NCI-H2107 treated with DMSO at 0.1 percent for 48 hours (cell line): Measurements from ENCODE around the gene RTKN2.
"Not testable (repeated sequence)": the region's sequence is repeated elsewhere in the genome, so short reads cannot be mapped to it uniquely, and the experiment has no call there.

Experiments used
- DNase-seq: peaks from one replicate; lab custom pipeline; 2025; ENCODE audit not compliant: unreplicated experiment; lab: John Stamatoyannopoulos, UW

The RTKN2 gene, protein sequence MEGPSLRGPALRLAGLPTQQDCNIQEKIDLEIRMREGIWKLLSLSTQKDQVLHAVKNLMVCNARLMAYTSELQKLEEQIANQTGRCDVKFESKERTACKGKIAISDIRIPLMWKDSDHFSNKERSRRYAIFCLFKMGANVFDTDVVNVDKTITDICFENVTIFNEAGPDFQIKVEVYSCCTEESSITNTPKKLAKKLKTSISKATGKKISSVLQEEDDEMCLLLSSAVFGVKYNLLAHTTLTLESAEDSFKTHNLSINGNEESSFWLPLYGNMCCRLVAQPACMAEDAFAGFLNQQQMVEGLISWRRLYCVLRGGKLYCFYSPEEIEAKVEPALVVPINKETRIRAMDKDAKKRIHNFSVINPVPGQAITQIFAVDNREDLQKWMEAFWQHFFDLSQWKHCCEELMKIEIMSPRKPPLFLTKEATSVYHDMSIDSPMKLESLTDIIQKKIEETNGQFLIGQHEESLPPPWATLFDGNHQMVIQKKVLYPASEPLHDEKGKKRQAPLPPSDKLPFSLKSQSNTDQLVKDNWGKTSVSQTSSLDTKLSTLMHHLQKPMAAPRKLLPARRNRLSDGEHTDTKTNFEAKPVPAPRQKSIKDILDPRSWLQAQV

DNA sequence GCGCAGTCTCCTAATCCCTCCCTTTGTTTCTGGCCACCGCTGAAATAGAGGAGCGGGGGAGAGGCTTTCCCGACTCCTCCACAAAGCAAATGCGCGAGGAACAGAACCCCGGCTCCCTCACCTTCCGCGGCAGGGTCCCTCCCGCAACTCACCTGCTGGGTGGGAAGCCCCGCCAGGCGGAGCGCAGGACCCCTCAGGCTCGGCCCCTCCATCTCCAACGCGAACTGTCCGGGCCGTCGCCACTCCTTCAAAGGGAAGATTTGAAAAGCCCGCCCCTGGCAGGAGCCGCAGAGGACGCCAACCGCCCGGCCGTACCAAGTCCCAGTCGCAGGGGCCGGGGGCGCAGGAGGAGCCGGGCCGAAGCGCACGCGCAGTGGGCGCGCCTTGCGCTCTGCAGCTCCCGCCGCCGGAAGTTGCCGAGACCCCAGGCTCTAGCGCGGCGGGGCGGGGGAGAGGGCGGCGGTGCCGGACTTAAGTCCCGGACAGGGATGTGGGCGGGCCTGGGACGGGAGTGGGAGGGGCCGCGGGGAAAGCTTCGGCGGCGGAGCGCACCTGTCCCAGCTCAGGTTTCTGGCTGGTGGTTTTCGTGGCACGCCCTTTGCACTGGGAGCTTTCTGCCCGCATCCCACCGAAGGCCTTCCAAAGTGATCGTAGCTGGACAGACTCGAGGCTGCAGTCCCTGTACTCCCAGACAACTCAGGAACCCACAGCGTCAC lies at the start of gene RTKN2:
TSS of gene RTKN2 (minus strand) at position 446 of the 716 bp plus-strand sequence. CDS start at position 212, 234 bp downstream.
- DNase-seq = peak; percentile 71

DNA sequence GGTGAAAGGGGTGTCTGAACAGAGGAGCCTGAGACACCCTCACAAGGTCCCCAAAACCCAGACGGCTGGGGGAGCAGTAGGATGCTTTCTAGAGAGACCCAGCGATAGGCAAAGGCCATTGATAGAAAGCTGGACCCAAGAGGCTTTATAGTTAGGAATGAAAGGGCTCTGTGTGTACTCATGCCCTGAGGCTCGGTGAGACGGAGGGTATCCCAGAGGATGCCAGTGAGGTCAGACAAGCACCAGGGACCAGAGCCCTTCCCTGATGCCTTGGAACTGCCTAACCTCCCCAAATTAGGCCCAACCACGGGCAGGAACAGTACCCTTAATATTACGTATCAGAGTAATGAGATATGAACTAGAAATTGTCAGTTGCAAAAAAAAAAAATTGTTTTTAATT lies 48.6 kb upstream of the RTKN2 start:
- DNase-seq = no peak

- no peak for DNase-seq
These were observed 40.6 kb upstream of the RTKN2 start for GRCh38 chr10:62309254-62309653.

DNA sequence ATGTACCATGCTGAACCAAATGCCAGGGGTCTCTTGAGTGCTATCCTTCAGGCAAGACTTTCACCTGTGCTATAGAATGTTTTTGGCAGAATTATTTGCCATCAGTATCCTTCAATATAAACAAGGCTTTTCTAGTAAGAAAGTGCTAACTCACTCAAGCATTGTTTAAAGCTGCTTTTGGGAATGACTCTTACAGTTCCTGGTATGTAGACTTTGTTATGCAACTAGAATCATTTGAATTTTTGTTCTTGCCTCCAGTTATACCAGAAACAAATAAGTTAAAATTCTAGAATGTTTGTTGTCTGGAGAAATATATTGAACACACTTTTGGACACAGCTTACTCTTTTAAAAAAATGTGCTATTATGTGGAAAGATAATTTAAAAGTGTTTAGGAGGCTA lies 39.5 kb upstream of the RTKN2 start:
- no peak for DNase-seq

- no peak for DNase-seq
These were observed 39.0 kb upstream of the RTKN2 start for GRCh38 chr10:62307635-62308034.

GRCh38 chr10:62306663-62307062 lies 38.0 kb upstream of the RTKN2 start:
- DNase-seq = no peak

GRCh38 chr10:62305813-62306212 lies 37.2 kb upstream of the RTKN2 start:
- DNase-seq = no peak

GRCh38 chr10:62303922-62304321 lies 35.3 kb upstream of the RTKN2 start:
- no peak for DNase-seq

GRCh38 chr10:62302760-62303159 lies 34.1 kb upstream of the RTKN2 start:
- DNase-seq = no peak

DNA sequence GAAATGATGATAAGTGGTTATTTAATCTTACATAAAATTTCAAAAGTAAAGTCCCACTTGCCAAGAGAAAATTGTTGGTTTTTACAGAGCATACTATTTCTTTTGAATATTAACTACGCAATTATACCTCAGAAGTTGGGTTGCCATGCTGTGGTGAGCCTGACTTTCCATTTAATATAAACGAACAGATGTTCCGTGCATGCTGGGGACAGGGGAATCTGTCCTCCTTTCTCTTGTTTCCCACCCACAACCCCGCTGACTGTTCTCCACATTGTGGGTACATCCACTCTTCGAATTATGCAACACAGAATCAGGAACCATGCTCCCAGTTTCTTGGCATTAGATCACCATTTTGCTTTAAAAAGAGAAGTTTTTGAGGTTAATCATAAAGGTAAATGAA lies 29.2 kb upstream of the RTKN2 start:
- no peak for DNase-seq

- no peak for DNase-seq
These were observed 15.6 kb upstream of the RTKN2 start for GRCh38 chr10:62284221-62284620.

- not testable (repeated sequence) for DNase-seq
These were observed 12.7 kb upstream of the RTKN2 start for GRCh38 chr10:62281348-62281747.

DNA sequence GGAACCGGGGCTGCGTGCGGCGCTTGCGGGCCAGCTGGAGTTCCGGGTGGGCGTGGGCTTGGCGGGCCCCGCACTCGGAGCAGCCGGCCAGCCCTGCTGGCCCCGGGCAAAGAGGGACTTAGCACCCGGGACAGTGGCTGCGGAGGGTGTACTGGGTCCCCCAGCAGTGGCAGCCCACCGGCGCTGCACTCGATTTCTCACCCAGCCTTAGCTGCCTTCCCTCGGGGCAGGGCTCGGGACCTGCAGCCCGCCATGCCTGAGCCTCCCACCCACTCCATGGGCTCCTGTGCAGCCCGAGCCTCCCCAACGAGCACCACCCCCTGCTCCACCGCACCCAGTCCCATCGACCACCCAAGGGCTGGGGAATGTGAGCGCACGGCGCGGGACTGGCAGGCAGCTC lies 11.7 kb upstream of the RTKN2 start:
- not testable (repeated sequence) for DNase-seq

DNA sequence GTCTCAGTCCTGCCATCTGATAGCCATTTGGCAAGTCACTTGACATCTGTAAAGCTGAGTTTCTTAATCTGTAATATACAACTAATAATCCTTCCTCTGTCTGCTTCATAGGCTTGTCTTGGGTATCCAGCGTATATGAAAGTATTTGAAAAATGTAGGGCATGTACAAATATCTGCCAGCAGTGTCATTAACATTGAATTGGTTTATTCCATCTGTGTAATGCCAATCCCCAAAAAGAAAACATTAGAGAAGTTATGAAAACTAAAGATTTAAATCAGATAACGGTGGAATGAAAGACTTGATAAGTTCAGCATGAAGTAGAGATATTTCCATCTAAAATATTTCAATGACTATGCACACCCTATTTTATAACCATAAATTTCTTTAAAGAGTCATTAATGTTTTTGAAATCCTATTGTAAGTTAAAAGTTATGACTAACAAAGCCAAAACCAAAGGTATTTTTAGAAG lies 9.8 kb upstream of the RTKN2 start:
- no peak for DNase-seq

DNA sequence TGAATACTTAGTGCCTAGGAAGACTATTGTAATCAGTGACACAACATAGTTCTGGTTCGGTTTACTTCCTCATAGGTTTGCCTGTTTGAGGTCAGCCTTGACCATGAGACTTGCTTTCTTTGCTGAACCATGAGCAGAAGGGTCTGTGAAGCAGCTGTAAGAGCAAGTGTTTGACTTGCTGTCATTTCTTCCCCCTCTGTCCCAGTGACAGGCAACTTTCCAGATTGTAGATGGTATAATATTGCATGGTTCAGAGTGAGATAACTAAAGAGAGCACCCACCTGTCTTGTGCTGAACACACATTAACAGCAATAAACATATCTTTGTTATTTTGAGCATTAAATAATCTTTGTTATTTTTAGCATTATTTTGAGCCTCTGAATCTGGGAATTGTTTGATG lies 9.3 kb upstream of the RTKN2 start:
- no peak for DNase-seq

- DNase-seq = peak; percentile 22
These were observed 1.4 kb upstream of the RTKN2 start for GRCh38 chr10:62270020-62270419.

GRCh38 chr10:62268027-62268398 lies 631 bp downstream of the RTKN2 start:
- DNase-seq = no peak

GRCh38 chr10:62266611-62267010 lies 2.0 kb downstream of the RTKN2 start:
- DNase-seq = peak; percentile 60

DNA sequence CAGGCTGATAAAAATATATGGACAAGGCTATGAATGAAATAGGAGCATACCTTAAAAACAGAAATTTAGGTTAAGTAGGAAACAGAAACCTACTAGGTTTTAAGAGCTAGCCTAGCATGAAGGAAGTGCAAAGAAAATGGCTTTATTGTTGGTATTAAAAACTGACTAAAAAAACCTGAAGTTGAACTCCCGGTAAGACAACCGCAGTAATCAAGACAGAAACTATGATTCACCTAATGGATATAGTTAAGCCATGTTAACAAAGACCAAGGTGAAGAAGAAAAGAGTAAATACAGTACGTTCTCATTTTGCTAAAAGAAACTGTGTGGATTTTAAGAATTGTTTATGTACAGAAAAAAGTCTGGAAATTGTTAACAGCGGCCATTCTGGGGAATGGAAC lies 2.5 kb downstream of the RTKN2 start:
- no peak for DNase-seq

GRCh38 chr10:62264702-62265436 lies 3.8 kb downstream of the RTKN2 start:
- no peak for DNase-seq

GRCh38 chr10:62264126-62264525 lies 4.5 kb downstream of the RTKN2 start:
- no peak for DNase-seq
